Stimulated activated CD8-positive, alpha-beta memory T cell treated with anti-CD3 and anti-CD28 coated beads, Interleukin-2, amount 100 ng/mL, for 1 hour (primary cell): ENCODE measurements around the gene NDRG3.

Experiments used
- DNase-seq, 2 donors: peaks; one replicate each; pipeline ENCODE4 v3.0.0-alpha.2; 2020; ENCODE audit warnings: low read depth in 2 of 2

The NDRG3 gene

DNA sequence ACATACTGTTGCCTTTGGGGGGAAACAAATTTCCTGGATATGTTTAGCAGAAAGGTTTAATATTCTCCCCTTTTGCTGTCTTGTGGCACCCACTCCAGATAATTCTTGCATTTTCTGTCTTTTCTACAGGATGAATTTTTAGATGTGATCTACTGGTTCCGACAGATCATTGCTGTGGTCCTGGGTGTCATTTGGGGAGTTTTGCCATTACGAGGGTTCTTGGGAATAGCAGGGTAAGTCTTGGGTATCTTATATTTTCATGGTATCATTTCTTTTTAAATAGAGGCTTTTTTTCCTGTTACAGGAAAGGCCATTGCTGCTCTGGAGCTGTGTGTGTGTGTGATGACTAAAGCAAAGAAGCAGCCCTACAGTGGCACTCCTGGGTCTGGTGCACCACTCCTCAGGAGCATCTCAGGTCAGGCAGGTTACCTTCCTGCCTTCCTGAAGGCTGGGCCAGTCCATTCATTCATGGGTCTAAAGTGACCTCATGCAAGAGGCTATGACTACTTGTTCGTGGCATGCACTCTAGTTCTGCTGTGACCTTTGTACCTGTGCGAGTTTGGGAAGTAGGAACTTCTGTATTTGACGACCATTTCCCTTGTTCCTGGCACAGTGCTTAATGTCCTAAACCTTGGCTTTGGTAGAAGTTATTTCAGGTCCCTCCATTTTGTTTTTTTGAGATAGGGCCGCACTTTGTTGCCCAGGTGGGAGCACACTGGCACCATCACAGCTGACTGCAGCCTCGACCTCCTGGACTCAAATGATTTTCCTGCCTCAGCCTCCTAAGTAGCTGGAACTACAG lies 138.1 kb downstream of the NDRG3 start:
- DNase-seq, result no peak

DNA sequence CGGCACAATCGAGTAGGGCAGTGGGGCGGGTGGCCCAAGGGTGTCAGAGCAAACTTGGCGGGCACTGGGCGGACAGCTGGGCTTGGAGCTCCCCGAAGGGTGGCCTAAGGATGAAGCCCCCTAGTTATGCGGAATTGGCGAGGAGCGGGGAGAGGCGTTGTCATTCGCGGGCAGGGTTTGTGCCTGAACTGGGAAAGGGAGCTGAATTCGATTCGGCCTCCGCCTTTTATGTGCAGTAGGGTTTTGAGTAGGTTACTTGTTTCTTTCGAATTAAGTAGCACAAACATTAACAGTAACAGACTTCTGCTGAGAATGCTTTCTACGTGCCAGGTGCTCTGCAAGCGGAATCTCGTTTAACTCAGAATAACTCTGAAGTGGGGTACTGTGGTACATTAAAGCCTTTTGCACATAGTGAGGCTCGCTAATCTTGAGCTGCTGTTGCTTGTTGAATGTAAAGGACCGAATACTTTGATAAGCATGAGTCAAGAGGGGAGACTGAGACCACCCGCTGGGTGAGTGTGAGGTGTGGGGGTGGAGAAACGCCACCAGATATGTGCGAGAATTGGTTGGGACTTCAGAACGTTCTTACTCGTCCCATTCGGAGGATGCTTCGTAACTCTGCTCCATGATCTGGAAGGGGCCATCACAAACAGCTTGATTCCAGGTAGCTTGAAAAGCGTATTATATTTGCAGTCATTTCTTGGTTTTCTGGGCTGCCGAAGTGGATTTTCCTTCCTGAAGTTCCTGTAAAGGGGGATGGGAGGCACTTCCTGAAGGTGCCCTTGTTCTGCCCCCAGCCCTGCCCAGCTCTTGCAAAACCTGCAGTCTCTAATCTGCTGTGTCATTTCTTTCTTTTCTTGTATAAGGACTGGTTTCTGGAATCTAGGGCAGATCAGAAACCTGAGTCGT lies 139.5 kb downstream of the NDRG3 start:
- no peak for DNase-seq

DNA sequence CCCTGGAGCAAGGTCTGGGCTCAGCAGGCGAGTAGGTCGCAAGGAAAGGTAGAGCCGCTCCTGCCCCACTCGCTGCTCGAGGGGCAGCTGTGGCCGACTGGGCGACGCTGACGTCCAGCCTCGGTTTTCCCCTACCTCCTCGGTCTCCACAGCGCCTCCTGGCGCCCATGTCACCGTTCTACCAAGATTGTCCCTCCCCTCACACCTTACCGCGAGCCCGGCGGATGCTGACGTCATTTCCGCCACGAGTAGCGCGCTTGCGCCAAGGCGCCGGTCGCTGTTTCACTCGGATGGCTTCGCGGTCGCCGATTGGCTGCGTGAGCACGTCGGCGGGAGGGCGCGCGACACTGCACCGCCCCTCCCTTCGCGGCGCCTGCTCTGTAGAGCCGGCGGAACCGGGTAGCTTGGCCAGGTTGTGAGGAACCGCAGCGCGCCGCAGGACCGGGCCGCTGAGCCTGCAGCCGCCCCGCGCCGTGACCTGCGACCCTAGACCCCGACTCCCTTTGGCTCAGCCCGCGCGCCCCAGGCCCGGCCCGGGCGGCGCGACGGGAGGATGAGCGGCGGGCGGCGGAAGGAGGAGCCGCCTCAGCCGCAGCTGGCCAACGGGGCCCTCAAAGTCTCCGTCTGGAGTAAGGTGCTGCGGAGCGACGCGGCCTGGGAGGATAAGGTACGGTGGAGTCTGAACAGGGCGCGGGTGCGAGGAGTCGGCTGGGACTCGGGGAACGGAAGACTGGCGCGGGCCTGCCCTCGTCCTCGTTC lies 140.3 kb downstream of the NDRG3 start, which contains the start of gene RAB5IF:
Gene RAB5IF (plus strand): TSS at position 381 of the 759 bp plus-strand sequence. CDS start 173 bp downstream, at position 554.
- DNase-seq, result peak; percentile 97 to 99

DNA sequence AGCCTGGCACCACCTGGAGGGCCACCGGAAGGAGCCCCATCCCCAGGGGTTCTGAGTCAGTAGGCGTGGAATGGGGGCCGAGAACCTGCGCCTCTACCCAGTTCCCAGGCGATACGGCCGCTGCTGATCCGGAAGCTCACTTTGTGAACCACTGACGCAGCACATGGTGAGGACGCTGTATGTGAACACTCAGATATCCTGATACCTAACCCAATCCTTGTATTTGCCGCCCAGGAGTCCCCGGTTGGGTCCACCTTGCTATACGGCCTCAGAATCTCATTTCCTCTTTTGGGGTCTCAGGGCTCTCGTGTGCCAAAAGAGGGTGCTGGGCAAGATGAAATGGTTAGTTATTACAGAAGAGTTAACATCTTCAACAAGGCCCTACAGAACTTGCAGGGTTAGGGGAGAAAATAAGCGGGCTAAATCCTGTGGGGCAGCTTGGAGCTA lies 140.9 kb downstream of the NDRG3 start:
- DNase-seq, result peak in 1 of 2 donors; percentile 31
